GM19438 (cell line): ENCODE measurements around the gene LRRC37B.
"Not testable (repeated sequence)": the region's sequence is repeated elsewhere in the genome, so short reads cannot be mapped to it uniquely, and the experiment has no call there.

Experiments
- ATAC-seq: cut with Tn5 transposase; IDR thresholded peaks from one replicate; pipeline ENCODE4 v1.9.1; 2021; ENCODE audit warnings: low read depth; ENCODE audit not compliant: unreplicated experiment

LRRC37B gene

DNA sequence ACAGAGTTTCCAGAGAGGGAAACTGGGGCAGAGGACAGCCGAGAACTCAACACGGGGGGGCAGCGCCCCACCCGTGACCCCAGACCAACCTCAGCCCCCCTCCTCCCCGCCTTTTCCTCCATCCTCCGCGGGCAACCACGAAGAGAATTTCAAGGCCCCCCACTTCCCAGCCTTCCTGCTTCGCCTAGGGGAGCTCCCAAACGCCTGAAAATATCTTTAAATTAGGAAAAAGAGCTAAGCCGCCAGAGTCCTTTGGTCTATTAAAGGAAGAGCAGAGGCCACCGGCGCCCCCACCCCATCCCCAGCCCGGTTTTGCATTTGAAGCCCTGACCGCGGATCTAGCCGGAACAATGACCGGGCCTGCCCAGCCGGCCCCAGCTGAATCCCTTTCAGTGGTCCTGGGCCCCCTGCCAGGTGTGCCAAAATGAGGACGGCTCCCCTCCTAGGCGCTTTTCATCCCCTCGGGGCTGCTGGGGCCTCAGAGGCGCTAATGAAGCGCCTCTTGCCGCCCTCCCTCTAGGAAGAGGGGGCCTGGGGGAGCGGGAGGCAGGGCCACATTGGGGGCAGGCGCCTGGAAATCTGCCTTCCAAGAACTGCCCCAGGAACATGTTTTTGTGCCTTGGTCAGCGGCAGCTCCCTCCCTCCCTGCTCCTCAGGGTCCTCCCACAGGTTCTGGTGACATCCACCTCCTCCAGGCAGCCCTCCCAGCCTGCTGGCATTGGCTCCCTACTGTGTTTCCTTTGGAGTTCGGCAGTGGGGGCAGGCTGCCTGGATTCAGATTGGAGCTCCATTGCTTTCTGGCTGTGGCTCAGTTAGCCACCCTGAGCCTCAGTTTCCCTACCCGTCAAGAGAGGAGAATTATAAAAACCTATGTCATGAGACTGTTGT lies 78.0 kb downstream of the LRRC37B start:
- ATAC-seq = not testable (repeated sequence)

DNA sequence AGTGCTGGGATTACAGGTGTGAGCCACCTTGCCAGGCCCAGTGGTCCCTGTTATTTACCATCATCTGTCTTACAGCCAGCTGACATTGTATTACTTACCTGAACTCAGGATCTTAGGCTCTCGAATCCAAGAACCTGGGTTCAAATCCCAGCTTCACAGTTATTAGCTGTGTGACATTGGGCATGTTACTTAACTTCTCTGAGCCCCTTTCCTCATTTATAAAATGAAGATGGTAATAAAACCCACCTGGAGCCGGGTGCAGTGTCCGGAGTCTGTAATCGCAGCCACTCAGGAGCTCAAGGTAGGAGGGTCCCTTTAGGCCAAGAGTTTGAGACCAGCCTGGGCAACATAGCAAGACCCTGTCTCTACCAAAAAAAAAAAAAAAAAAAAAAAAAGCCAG lies 79.7 kb downstream of the LRRC37B start:
- ATAC-seq = not testable (repeated sequence)

- ATAC-seq = not testable (repeated sequence)
Measured at GRCh38 chr17:32092062-32092461, 84.9 kb downstream of the LRRC37B start.

DNA sequence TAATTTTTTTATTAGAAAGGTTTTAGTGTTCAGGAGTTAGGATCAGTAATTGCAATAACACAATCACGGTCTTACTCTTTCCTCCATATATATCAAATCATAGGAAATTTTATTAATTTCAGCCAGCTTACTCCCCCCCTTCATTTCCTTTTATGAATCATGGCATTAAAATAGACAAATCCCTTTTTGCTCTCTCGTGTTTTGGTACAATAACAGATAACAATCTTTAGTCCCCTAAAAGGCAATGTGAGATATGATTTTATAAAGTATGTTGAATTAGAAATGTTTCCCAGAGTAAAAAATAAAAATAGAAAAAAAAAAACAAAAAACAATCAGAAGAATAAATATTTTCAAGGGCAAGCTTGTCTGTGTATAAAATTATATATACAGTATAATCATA lies 92.5 kb downstream of the LRRC37B start:
- ATAC-seq = no peak

GRCh38 chr17:32100323-32100722 lies 93.1 kb downstream of the LRRC37B start:
- ATAC-seq = not testable (repeated sequence)

DNA sequence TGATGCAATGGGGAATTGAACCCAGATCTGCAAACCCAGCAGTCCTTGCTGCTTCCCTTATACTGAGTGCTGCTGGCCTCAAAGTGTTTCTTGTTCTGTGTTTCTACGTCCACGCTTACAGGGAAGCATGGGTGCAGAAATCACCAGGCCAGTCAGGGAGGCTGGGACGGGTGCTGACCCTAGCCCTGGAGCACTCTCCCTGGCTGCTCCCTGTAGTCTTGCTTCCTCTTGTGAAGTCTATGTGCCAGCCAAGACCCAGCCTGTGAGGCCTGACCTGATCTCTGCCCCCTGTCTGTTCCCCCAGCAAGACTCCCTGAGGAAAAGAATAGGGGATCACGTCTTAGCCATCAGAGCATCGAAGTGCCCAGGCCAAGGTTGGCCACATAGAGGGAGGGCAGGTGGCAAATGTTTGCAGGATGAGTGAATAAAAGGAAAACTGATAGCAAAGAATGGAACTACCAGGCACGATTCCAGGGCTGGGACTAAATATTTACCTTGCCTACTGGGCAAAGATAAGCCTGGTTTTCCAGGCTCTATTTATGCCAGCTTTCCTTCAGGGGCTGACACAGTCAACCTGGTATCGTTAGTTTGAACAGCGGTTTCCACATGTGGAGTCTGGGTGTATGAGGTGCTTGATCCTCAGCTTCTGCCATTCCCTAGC lies 93.9 kb downstream of the LRRC37B start:
- ATAC-seq = no peak

DNA sequence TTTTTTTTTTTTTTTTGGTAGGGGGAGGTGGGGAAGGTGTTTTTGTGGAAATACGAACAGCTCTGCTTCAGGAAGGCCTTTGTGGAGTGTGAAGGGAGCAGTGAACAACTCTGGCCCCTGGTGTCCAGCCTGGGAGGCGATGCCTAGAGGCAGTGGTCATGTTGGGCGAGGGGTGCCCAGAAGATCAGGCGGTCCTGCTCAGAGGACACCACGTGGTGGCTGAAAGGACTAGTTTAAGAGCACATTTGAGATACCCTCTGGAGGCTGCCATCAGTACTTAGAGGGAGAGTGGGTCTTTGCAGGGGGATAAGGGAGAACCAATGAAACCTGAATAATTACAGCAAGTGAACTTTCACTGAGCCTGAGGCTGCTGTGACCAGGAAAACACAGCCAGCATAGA lies 95.0 kb downstream of the LRRC37B start:
- ATAC-seq = no peak

- ATAC-seq = no peak
Measured at GRCh38 chr17:32102646-32103186, 95.5 kb downstream of the LRRC37B start.
